Caki2 (cell line): ENCODE results near the gene USP9X. TPM values are rescaled to one million over a fixed set of nuclear protein-coding genes. Genes with fewer than 3 reads are reported as not detected.
A peak's percentile ranks its signal among the peaks of the same experiment; 100 is the strongest.
"Not testable (repeated sequence)": the region's sequence is repeated elsewhere in the genome, so short reads cannot be mapped to it uniquely, and the experiment has no call there.

ENCODE experiments used
- DNase-seq: peaks from one replicate; pipeline ENCODE4 v3.0.0-alpha.2; 2015; ENCODE audit warnings: low read depth
- in situ Hi-C: cut with HindIII; loops from 2 replicates; pipeline ENCODE4 v1.10.0; 2016; ENCODE audit warnings: low sequenced_read_pairs, low pct_unique_long_range_greater_than_20kb, mixed read lengths
- total RNA-seq: library from RNA; depleted of rRNA; stranded (reverse); fragments of >200 nt; shearing (Covaris generic); gene quantifications from 2 replicates; pipeline ENCODE4 v1.2.3, GENCODE V29; 2014; ENCODE audit warnings: low replicate concordance

USP9X gene
- total RNA-seq, 1 experiment from 2014 or later, result 15.6 TPM

- in situ Hi-C loops, result no loop called here
- no peak for DNase-seq
Observed at GRCh38 chrX:41110801-41111625, 25.8 kb downstream of the USP9X start.

- DNase-seq, result peak; percentile 40
- in situ Hi-C loops, result not testable (repeated sequence)
Observed at GRCh38 chrX:41115104-41115425, 29.8 kb downstream of the USP9X start.

GRCh38 chrX:41116948-41117347 lies 31.7 kb downstream of the USP9X start:
- in situ Hi-C loops, result no loop called here
- no peak for DNase-seq

GRCh38 chrX:41118156-41118555 lies 32.9 kb downstream of the USP9X start:
- in situ Hi-C loops, result no loop called here
- DNase-seq, result no peak

GRCh38 chrX:41119803-41120202 lies 34.6 kb downstream of the USP9X start:
- DNase-seq, result no peak
- in situ Hi-C loops, result no loop called here

- no peak for DNase-seq
- in situ Hi-C loops, result no loop called here
Observed at GRCh38 chrX:41121766-41122165, 36.5 kb downstream of the USP9X start.

GRCh38 chrX:41122664-41123257 lies 37.5 kb downstream of the USP9X start:
- in situ Hi-C loops, result no loop called here
- DNase-seq, result no peak

- no peak for DNase-seq
- in situ Hi-C loops, result no loop called here
Observed at GRCh38 chrX:41127477-41128192, 42.4 kb downstream of the USP9X start.

GRCh38 chrX:41128955-41129354 lies 43.7 kb downstream of the USP9X start:
- in situ Hi-C loops, result no loop called here
- no peak for DNase-seq

- in situ Hi-C loops, result no loop called here
- no peak for DNase-seq
Observed at GRCh38 chrX:41131766-41132165, 46.5 kb downstream of the USP9X start.

- no peak for DNase-seq
- in situ Hi-C loops, result no loop called here
Observed at GRCh38 chrX:41133551-41133950, 48.3 kb downstream of the USP9X start.

- in situ Hi-C loops, result no loop called here
- no peak for DNase-seq
Observed at GRCh38 chrX:41137589-41137988, 52.3 kb downstream of the USP9X start.

- no peak for DNase-seq
- in situ Hi-C loops, result no loop called here
Observed at GRCh38 chrX:41142130-41142910, 57.1 kb downstream of the USP9X start.

GRCh38 chrX:41144873-41145272 lies 59.6 kb downstream of the USP9X start:
- no peak for DNase-seq
- in situ Hi-C loops, result no loop called here

GRCh38 chrX:41145920-41146608 lies 60.8 kb downstream of the USP9X start:
- DNase-seq, result no peak
- in situ Hi-C loops, result no loop called here

GRCh38 chrX:41148553-41148952 lies 63.3 kb downstream of the USP9X start:
- in situ Hi-C loops, result no loop called here

GRCh38 chrX:41150043-41150442 lies 64.8 kb downstream of the USP9X start:
- no peak for DNase-seq
- in situ Hi-C loops, result no loop called here

More at GRCh38 chrX:41148553-41148952, 63.3 kb downstream of the USP9X start:
- DNase-seq, result peak; percentile 43

GRCh38 chrX:41151726-41152125 lies 66.5 kb downstream of the USP9X start:
- DNase-seq, in situ Hi-C loops: not testable (repeated sequence)
